CD4-positive, alpha-beta T cell treated with Interleukin-21 for 1 hour (primary cell): ENCODE results near the gene GULP1.

Experiments used
- DNase-seq: peaks from one replicate; pipeline ENCODE4 v3.0.0-alpha.2; 2020

The GULP1 gene

DNA sequence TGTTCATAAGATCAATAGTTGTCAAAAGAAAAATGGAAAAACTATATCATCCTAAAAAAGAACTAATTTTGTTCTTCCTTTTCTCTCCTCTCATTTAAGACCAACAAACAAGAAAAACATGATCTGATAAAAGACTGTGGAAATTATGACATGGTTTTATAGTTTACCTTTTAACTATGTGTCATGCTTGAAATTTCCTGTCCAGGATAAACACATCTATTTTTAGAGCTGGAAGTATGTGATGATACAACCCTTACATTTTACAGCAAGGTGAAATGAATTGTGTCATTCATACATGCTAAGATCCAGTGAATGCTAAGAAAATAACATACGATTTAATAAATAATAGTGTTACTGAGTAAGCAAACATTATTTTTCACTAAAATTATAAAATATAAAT, 89.9 kb downstream of the GULP1 start:
- no peak for DNase-seq

DNA sequence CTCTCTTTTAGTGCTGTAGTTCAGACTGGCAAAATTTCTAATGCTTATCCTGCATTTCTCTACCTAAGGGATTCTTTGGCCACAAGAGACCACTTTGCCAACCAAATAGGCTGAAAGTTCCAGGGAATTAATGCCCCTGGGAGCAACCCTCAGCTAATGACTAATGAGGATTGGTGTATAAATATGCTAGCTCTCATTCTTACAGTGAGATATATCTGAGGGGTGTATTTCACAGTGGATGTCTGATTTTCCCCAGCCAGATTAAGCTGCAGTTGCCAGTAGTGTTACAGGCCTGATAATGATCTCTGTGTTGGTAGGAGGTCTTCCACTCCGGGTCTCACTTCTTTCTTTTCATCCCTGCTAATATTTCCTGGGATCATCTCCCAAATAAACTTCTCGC, 90.4 kb downstream of the GULP1 start:
- DNase-seq: no peak

DNA sequence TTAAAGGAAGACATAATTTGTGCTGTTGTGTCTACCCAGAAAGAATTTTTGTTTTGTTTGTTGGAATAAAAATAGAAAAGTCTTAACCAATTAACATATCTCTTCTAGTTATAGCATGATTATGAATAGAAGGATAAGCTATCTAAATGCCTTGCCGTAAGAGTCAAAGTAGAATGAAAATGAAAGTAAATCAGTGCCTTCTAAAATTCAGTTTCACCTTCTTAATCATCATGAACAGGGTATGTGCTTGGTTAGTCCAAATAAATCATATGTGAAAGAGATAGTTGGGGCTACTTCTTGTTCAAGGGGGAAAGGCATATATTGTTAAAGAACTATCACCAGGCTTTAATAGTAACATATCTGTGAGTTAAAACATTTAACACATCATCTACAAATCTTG, 91.5 kb downstream of the GULP1 start:
- DNase-seq: no peak

DNA sequence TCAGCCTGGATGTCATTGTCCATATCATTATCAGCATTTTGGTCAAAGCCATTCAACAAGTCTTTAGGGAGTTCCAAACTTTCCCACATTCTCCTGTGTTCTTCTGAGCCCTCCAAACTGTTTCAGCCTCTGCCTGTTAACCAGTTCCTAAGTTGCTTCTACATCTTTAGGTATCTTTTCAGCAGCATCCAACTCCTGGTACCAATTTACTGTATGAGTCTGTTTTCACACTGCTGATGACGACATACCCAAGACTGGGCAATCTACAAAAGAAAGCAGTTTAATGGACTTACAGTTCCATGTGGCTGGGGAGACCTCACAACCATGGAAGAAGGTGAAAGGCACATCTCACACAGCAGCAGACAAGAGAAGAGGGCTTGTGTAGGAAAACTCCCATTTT, 94.2 kb downstream of the GULP1 start:
- DNase-seq: no peak

DNA sequence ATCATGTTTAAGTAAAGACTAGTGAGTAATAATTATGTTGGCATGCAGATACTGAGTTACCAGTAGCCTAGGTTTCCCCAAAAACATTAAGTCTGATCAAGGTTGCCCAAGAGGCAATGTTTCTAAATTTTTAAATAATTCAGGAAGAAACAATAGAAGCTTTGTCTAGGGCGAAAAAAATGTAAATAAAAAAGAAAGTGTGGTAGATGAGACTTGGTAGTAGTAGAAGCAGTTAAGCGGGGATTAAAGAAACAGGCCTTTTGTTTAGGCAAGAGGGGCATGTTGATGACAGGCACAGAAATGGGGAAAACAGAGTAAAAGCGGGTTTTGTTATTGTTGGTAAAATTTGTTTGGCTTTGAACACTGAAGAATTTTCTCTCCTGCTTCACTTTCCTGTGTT, 97.2 kb downstream of the GULP1 start:
- DNase-seq: no peak

DNA sequence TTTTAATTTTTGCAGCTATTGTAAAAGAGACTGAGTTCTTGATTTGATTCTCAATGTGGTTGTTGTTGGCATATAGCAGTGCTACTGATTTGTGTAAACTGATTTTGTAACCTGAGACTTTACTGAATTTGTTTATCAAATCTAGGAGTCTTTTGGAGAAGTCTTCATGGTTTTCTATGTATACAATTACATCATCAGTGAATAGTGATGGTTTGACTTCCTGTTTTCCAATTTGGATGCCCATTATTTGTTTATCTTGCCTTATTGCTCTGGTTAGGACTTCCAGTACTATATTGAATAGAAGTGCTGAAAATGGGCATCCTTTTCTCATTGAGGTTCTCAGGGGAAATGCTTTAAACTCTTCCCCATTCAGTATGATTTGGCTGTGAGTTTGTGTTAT, 99.7 kb downstream of the GULP1 start:
- DNase-seq: no peak

DNA sequence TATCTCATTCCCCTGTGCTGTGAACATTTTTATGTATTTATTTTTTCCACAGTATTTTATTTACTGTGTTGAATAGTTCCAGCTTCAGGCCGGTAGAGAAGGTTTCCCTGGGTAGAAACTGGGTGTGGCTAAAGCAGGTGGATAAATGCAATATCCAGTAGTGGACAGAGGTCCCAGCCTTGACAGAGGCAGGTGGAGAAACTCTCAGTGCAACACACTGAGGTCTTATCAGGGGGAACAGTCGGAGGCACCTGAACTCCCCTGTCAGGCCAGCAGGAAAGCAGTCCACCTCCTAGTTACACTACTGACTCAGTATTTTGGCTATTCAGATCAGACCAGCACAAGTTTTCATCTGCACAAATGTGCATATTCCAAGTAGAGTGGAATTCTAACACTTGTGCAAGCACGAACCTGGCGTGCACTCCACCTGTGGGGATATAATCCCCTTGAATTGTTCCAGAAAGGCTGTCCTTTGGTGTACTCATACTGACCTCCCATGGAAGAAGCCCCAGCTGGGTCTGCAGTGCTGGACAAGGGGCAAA, 103.3 kb downstream of the GULP1 start:
- no peak for DNase-seq

DNA sequence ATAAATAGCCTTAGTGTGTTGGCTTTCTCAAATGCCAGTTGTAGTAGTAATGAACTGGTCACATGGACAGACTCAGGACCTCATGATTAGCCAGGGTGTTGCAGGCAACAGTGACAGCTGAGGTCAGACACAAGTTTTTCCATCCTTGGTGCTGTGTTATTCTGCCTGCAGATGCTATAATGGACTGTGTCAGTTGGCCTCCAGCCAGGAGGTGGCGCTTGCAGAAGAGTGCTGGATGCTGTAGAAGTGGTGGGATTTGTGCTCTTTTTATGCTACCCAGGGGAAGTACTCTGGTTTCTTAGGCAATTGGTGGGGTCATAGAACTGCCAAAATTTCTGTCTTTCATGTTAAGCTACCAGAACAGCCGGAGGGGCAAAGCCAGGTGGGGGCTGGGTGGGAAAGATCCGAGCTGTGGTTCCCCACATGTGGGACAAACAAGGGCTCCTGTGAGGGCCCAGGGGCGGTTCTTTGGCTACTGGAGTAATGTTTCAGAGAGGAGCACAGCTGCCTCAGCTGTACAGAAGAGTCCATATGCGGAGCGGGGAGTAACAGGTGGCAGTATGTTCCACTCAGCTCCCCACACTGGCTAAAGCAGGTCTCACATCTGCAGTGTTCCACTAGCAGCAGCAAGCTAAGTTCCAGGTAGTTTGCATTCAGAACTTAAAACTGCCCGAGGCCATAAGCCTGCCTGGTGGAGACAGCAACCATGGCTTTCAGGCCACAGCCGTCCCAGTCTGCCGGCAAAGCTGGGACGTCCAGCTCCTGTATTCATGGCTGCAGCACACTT, 104.4 kb downstream of the GULP1 start:
- DNase-seq: no peak

DNA sequence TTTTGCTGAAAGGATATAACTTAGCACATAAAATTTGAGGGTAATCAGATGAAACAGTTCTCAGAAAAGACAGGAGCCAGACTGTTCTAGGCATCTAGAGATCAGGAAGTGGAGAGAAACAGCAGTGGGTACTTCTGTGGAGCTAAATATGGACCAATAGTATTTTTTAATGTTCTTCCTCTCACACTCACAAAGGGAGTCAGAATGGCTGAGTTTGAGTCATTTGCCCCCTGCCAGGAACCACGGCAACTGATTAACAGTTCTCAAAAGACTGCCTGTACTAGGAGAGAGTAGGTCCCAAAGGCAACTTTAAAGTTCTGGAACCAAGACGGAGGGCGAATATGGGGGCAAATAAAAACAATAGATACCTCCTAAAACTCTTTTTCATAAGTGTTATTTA, 107.5 kb downstream of the GULP1 start:
- DNase-seq: no peak

DNA sequence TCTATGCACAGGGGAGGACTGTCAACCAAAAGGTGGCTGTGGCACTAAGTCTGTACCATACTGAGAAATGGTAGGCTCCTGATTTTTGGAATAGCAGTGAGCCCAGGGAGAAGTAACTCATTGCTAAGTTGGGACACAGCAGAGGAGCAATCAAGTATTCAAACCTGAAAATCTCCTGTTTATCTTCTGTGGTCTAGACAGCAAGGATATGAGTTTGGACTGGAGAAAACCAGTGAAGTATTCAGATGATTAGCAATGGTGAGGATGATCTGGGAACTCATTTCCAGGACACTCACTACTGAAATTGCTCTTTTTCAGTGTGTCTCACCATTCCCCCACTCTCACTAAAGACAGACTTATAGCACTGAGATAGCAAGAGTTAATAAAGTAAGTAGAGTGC, 112.0 kb downstream of the GULP1 start:
- no peak for DNase-seq

DNA sequence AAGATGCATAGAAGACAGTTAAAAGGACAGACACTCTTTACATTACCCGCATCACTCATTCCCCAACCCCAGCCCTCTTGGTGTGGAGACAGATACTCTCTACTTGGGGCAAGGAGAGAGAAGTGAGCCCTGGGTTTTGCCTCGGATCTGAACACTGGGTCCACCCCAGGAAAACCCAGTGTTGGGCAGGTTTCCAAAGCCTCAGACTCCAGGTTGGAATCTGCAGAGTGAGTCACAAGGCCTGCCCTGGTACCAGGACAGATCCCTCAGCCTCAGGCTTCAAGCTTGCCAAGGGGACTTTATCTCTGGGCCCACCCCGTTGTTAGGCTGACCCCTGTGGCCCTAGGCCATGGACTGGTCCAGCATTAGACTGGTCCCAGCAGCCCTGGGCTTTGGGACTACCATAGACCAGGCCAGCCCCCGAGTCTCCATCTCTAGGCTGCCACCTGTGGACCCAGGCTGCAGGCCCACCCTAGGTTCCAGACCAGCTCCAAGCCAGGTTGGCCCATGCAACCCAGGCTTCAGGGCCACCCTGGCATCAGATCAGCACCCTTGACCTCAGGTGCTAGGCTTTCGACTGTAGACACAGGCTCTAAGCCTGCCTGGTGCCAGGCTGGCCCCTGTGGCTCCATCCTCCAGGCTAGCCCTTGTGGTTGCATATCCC, 112.8 kb downstream of the GULP1 start:
- DNase-seq: no peak

DNA sequence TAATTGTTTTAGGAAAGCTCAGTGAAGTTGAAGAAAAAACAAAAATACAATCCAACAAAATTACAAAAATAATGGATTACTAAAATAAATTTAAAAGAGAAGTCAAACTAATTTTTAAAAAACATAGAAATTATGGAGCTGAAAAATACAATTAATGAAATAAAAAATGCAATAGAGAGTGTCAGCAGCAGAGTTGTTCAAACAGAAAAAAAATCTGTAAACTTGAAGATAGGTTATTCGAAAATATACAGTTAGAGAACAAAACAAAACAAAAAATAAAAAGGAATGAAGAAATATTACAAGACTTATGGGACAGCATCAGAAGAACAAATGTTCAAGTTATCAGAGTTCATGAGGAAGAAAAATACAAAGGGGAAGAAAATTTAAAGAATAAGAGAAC, 114.7 kb downstream of the GULP1 start:
- DNase-seq: no peak

DNA sequence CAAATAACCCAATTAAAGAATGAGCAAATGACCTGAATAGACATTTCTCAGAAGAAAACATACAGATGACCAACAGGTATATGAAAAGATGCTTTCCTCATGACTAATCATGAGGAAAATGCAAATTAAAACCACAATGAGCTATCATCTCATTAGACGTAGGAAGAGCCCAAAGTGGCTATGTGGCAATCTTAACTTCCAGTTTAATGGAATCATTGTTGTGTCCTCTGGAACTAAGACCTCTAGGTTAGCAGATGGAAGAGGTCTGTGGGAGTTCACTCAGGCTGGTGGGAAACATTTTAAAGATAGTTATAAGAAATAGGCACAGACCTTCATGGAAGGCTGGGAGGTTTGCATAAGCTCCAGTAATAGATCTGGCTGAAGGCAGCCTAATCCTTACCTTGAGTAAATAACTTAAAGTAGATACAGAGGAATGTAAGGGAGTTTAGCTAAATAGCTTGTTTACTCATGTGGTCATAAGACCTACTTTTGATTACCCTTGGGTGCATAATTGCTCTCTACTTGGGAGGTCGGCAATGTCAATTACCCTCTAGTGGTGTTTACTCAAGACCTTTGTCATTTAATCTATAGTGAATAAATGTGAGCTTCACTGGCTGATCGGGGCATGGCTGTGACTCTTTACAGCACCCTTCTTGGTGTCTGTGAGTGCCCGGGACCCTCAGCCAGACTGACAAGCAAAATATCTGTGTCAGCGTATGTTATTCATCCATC, 119.0 kb downstream of the GULP1 start:
- no peak for DNase-seq

DNA sequence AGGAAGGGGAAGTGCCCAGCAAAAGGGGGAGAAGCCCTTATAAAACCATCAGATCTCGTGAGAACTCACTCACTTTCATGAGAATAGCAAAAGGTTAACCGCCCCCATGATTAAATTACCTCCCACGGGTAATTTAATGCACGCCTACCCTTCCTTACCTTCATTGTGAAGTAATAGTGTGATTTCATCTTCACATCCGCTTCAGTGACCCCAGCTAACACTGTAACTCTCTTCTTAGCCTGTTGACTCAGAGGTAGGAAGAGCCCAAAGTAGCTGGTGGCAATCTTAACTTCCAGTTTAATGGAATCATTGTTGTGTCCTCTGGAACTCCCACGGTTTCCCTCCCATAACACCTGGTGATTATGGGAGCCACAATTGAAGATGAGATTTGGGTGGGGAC, 120.5 kb downstream of the GULP1 start:
- DNase-seq: no peak

DNA sequence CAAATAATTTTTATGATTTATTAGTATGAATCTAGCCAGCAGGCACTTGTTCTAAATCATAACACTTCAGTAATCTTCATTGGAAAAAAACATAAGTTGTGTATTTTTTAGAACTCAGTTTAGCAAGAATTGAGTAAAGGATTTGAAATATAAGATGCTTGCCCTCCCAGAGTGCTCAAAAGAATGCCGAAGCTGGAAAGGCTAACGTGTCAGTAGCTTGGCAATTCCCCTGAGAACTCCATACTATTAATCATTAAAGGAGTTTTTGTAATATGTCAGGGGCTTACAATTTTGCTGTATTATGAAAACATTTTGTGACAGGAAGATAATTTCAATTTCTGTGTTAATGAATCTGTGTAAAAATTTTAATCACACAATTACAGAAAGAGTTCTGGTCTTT, 122.7 kb downstream of the GULP1 start:
- DNase-seq: no peak

DNA sequence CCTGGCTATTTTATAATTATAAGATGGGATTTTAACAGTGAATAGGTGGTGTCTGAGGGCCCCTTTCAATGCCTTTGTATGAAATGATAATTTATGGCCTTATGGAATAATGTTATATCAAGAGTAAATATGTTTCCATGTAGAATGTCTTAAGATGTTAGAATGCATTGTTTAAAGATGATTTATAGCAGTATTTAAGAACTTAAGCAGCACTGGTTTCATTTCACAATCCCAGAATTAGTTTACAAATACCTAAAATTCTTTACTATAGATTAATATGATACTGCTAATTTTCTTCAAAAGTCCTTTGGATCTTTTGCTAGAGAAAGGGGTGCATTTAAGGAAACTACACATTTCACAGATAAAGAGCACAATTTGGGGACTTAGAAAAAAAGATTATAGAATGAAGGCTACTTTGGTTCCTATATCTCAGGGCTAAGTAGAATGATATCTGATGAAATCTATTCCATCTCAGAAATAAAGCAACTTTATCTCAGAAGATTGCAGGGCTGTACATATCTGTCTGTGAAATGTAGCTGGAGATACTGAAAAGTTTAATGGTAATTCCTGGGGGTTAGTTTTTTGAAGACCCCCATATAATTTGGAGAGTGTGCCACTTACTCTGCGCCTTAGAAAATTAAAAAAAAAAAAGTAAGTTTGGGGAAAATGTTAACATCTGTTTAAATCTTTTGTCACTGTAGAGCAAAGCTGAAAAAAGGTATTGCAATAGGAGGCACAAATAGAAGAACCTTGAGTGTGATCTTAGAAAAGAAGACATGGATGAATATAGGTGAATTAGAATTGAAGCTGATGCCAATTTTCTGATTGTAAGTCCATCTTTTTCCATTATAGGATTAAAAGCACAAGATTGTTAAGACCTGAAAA, 123.4 kb downstream of the GULP1 start:
- DNase-seq: no peak

DNA sequence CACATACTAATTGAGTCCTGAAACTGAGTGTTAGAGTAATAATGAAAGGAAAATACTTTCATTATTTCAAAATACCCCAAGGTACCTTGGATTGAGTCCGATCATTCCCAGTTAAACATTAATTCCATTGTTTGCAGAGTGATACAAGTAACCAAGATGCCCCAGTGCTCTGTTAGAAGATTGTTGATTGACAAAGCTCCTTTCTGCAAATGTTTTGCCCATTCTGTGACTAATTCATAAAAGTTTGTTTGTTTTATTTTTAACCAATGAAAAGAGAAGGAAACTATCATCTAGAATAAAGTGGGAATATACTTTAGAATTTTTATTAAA, 124.0 kb downstream of the GULP1 start:
- no peak for DNase-seq

DNA sequence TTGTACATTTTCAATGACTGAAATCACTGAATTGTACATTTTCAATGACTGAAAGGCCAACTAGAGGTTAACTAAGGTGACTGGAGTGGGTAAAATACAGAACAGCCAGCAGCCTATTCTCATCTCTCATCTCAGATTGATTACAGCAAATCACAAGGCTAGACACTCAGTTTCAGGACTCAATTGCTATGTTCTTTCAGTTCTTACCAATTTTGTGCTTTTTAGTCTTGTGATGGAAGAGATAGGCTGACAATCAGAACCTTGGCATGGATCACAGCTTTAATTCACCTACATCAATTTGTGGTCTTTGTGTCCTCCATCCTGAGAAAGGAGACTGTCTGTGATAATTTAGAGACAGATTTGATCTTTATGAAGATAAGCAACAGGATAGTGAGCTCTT, 124.7 kb downstream of the GULP1 start:
- no peak for DNase-seq

DNA sequence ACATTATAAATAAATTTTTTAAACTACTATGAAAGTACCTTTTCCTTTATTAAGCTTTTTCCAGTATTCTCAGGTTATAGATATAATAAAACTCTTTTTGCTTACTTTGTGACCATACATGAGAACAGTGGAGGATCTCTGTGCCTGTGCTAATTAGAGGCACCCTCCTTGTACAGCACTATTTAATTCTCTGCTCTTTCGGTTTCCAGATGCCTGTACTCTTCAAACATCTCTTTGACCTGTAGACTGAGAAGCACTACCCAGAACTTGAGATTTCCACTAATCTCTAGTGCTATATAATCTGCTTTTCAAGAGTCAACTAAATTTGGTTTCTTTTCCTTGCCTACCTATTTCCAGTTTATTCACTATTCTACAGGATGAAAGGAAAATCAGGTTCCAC, 131.1 kb downstream of the GULP1 start:
- no peak for DNase-seq

DNA sequence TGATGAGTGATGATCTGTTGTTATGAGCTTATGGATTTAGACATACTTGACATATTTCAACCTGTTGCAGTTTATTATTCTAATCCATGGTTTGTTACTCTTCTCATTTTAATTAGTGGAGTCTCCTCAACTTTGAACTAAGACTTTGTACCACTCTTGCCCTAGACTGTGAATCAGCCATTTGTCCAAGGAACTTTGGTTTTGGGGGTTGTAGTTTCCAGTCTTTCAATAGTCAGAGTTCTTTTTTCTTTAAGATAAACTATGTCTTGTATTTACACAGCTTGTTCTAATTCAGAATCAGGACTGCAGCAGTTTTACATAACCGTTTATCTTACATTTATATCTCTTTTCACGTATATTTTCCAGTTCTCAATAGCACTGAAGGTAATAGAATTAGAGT, 133.6 kb downstream of the GULP1 start:
- DNase-seq: no peak

DNA sequence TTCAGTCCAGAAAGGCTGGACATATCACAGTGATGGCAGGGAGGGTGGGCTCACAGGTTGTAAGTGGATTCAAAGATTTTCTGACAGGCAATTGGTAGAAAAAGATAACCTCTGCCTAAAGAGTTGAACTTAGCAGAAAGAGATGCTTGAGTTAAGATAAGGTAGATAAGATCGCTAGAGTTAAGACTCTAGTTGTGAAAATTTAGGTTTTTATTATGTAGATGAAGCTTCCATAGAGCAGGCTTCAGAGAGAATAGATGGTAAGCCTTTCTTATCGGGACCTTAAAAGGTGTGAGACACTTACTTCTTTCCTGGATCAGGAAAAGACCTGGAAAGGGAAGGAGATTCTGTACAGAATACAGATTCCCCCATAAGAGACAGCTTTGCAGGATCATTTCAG, 134.4 kb downstream of the GULP1 start:
- DNase-seq: no peak

DNA sequence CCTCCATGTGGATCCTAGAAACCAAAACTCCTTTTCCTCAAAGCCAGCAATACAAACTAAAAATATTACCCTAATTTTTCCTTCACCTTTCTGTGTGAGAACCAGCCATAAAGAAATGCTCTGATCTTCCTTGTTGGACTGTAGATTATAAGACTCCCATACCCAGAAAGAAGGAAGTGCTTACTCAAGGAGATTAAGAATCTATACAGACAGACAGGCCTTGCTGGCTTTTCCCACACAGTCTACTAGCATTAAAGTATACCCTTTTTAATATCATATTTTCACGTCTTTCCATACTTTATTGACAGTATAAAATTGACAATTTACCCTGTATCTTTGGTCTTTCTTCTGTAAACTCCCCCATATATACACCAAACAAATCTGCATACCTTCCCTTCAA, 139.0 kb downstream of the GULP1 start:
- no peak for DNase-seq

DNA sequence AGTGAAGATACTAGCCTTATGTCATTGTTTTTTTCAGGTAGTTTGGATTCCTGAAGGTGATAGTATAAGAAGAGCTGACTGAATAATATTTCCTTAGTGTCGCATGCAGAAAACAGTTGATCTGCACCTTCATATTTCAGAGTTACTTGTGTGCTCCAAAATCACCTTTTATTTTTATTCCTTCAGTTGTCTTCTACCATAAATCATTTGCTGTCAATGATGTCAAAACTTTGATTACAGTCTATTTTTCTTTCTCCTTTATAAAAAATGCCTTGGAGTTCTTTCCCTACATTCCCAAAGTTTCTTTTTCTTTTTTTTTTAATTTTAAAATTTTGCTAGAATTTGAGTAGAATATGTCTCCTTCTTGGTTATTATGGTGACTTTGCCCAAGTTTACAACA, 142.3 kb downstream of the GULP1 start:
- DNase-seq: no peak
